Mucosa of descending colon (tissue), 3 donors: ENCODE data around the gene SIM2. TPM values are rescaled to one million over a fixed set of nuclear protein-coding genes. Genes with fewer than 3 reads are reported as not detected.

Experiments
- ATAC-seq: fragments of 200-7000 bp; cut with Tn5 transposase; one replicate; pipeline ENCODE4 v1.9.1; 2020; ENCODE audit warnings: mild to moderate bottlenecking, moderate library complexity
- DNase-seq, 3 donors: peaks; one replicate each; pipeline ENCODE4 v3.0.0-alpha.2; 2020
- H3K36me3 ChIP-seq: fragments of 200-600 bp; one replicate; pipeline ENCODE4 v1.8.0; 2021; ENCODE audit warnings: low read depth, mild to moderate bottlenecking
- H3K4me1 ChIP-seq: fragments of 200-600 bp; one replicate; pipeline ENCODE4 v1.8.0; 2021; ENCODE audit warnings: low read depth, mild to moderate bottlenecking
- H3K4me3 ChIP-seq: fragments of 200-600 bp; one replicate; pipeline ENCODE4 v1.8.0; 2021; ENCODE audit warnings: mild to moderate bottlenecking
- H3K9me3 ChIP-seq: fragments of 200-600 bp; one replicate; pipeline ENCODE4 v1.8.0; 2021; ENCODE audit warnings: mild to moderate bottlenecking
- intact Hi-C, 2 donors: fragments of 100-400 bp; cut with DNase I in 1 of 2; cut with micrococcal nuclease in 1 of 2; formaldehyde crosslinking; loops; one replicate each; pipeline versions ENCODE4 v1.11.0 to v1.11.1; 2022; cut with DNase I, micrococcal nuclease
- total RNA-seq, 3 donors: library from RNA; stranded (reverse); fragmentation: NEBNext Ultra II Directional in 2 of 3; extraction: Animal tissue kit (Norgen Biotek cat#: 25700) in 2 of 3; gene quantifications; one replicate each; pipeline versions ENCODE4 v1.2.1 to v1.2.4, GENCODE V29; 2021 to 2023
- TF ChIP-seq, protein P1 (sequence below): fragments of 200-600 bp; IDR thresholded peaks from one replicate; pipeline ENCODE4 v1.8.0; 2022; ENCODE audit warnings: antibody characterized with exemption, mild to moderate bottlenecking
- donor health status: DM: no; HTN: no; CAD: no; lungs with moderate emphysema.
- donor health status: DM: no; HTN: no; CAD: no.
- donor health status: DM: no; HTN: yes; CAD: no.

Gene SIM2
- total RNA-seq, 3 donors from 2014 or later = not detected

DNA sequence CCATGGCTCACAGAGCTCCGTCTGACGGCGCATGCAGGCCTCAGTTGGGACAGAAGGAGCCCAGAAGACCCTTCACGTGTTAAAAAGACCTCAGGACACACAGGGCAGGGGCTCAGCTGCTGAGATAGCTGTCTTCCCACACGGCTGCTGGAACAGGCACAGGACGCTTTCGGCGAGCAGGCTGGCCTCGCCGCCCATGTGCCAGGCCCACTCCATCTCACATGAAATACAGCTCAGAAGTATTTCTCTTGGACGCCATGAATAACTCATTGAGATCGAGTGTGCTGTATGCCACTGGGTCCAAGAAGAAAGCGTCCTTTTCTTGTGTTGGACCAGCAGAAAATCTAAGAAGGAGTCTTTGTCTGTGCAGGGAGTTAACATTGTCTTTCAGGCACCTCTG lies 69.6 kb downstream of the SIM2 start:
- H3K4me1 ChIP-seq = peaks cover 15% of the 10 kb centered on the region
- ATAC-seq = no peak
- H3K36me3 ChIP-seq = no peaks in the 10 kb centered on the region
- TF ChIP-seq, protein P1, sequence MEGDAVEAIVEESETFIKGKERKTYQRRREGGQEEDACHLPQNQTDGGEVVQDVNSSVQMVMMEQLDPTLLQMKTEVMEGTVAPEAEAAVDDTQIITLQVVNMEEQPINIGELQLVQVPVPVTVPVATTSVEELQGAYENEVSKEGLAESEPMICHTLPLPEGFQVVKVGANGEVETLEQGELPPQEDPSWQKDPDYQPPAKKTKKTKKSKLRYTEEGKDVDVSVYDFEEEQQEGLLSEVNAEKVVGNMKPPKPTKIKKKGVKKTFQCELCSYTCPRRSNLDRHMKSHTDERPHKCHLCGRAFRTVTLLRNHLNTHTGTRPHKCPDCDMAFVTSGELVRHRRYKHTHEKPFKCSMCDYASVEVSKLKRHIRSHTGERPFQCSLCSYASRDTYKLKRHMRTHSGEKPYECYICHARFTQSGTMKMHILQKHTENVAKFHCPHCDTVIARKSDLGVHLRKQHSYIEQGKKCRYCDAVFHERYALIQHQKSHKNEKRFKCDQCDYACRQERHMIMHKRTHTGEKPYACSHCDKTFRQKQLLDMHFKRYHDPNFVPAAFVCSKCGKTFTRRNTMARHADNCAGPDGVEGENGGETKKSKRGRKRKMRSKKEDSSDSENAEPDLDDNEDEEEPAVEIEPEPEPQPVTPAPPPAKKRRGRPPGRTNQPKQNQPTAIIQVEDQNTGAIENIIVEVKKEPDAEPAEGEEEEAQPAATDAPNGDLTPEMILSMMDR = no peak
- no peak for DNase-seq
- no peaks in the 10 kb centered on the region for H3K9me3 ChIP-seq
- H3K4me3 ChIP-seq = no peak overlapping the region
- intact Hi-C loops = no loop called here

DNA sequence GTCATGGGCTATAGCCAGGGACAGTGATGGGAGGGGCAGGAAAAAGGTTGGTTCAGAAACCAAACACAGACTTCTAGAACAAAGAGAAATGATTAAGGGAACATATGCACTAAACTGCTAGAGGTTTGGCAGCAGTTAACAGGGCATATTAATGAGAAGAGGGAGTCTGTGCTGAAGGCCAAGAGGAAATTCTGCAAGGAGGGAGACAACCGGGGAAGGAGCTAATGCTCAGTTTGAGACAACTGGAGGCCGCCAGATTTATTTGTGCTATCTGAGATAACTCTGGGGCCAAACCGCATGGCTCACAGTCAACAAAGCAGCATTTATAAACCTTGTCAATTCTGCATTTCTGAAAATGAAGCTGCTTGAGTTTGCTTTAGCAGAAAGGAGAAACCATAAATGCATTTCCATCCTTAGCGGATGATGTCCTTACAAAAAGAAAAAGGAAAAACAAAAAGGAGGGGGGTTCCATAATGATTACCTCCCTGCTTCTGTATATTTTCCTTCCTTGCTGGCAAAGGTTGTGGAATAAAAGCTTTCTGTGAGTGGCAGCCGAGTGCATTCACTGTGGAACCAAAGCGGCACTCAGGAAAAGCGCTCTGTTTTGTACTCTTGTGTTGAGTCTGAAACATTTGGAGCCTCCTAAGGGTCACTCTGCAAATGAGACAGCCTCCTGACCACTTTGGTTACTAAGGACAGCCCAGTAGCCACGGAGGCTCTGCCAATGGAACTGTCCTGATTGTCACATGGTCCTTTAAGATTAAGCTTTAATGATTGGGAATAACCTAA lies 70.3 kb downstream of the SIM2 start:
- TF ChIP-seq, protein P1 = no peak
- peaks cover 15% of the 10 kb centered on the region for H3K4me1 ChIP-seq
- intact Hi-C loops = no loop called here
- no peaks in the 10 kb centered on the region for H3K36me3 ChIP-seq
- no peaks in the 10 kb centered on the region for H3K9me3 ChIP-seq
- H3K4me3 ChIP-seq = no peak overlapping the region
- ATAC-seq (peak; percentile 74), DNase-seq (no peak)

DNA sequence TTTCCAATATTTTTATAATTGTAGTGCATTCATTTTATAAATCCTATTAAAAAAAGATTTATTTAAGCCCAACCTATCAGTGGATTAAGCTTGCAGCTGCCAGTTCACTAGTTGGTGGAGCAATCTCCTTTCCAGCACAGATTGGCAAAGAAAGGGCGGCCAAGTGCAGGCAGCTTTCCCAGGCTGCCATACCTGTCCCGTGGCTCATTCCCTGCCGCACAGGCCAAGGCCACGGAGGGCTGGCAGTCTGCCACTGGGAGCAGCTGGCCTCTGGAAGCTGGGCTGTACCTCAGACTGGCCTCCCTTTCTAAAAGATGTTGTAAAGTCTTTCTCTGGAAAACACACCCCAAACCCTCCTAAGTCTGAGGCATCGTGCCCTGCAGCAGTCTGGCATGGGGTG lies 74.2 kb downstream of the SIM2 start:
- Histone ChIP-seq H3K36me3 (no peaks in the 10 kb centered on the region), H3K4me1 (peaks cover 9% of the 10 kb centered on the region), H3K4me3 (no peak overlapping the region), H3K9me3 (no peaks in the 10 kb centered on the region)
- intact Hi-C loops = no loop called here
- ATAC-seq = peak; percentile 94
- TF ChIP-seq, protein P1 = no peak
- peak; percentile 84 to 88 (median 87) for DNase-seq

DNA sequence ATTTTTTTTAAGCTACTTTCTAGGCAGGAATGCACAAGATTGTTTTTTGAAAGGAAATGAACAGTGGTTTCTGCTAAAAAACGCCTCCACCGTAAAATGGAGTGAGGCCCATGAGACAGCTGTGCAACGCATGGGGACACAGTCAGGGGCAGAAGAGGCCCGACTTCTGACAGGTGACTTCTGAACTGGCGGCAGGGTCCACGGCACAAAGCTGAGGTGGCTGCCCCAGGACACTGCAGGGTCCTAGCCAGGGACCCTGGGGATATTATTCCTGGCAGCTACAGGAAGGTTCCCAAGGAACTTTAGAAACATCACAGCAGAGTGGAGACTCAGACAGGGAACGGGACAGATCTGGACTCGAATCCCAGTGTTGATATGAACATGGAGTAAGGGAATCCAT lies 75.1 kb downstream of the SIM2 start:
- H3K4me1 ChIP-seq = peaks cover 7% of the 10 kb centered on the region
- ATAC-seq = no peak
- H3K36me3 ChIP-seq = no peaks in the 10 kb centered on the region
- TF ChIP-seq, protein P1 = no peak
- intact Hi-C loops = no loop called here
- H3K4me3 ChIP-seq = no peak overlapping the region
- H3K9me3 ChIP-seq = no peaks in the 10 kb centered on the region
- no peak for DNase-seq

DNA sequence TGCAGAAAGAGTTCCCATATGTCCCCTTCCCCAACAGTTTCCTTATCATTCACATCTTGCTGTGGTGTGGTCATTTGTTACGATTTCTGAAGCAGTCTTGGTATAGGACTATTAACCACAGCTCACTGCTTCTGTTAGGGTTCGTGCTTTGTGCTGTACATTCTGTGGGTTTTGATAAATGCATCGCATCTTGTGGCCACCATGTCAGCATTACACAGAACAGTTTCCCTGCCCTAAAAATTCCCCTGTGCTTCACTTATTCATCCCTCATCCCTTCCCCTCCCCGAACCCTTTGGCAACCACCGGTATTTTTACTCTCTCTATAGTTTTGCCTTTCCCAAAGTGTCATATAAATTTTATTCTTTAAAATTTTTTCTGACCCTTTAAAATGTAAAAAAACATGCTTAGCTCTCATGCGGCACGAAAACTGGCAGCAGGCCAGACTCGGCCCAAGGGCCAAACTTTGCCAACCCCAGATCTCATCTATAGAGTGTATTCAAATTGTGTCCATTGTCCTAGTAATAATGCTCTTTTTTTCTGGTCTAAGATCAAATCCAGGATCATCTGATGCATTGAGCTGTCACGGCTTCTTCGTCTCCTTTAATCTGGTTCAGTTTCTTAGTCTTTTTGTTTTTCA lies 78.2 kb downstream of the SIM2 start:
- TF ChIP-seq, protein P1 = no peak
- ATAC-seq = no peak
- no peak for DNase-seq
- Histone ChIP-seq H3K9me3 (no peaks in the 10 kb centered on the region), H3K4me1 (no peaks in the 10 kb centered on the region), H3K36me3 (no peaks in the 10 kb centered on the region), H3K4me3 (no peak overlapping the region)
- intact Hi-C loops = no loop called here
